Activated naive CD8-positive, alpha-beta T cell treated with anti-CD3 and anti-CD28 coated beads for 36 hours (primary cell): Measurements from ENCODE around the gene HLCS. TPM values are rescaled to one million over a fixed set of nuclear protein-coding genes. Genes with fewer than 3 reads are reported as not detected.
"Not testable (repeated sequence)": the region's sequence is repeated elsewhere in the genome, so short reads cannot be mapped to it uniquely, and the experiment has no call there.

Experiments
- DNase-seq: peaks from one replicate; pipeline ENCODE4 v3.0.0; 2021
- H3K27ac Mint-ChIP-seq: one replicate; pipeline ENCODE4 v1.8.0; 2022; ENCODE audit warnings: mild to moderate bottlenecking, moderate library complexity, mixed read lengths
- H3K27me3 Mint-ChIP-seq: one replicate; pipeline ENCODE4 v1.8.0; 2022; ENCODE audit warnings: mild to moderate bottlenecking, mixed read lengths
- H3K36me3 Mint-ChIP-seq: one replicate; pipeline ENCODE4 v1.8.0; 2021; ENCODE audit warnings: mild to moderate bottlenecking, mixed read lengths
- H3K4me1 Mint-ChIP-seq: one replicate; pipeline ENCODE4 v1.8.0; 2021; ENCODE audit warnings: mixed read lengths
- H3K4me3 Mint-ChIP-seq: one replicate; pipeline ENCODE4 v1.8.0; 2022; ENCODE audit warnings: mild to moderate bottlenecking, moderate library complexity, mixed read lengths
- H3K9me3 Mint-ChIP-seq: one replicate; pipeline ENCODE4 v1.8.0; 2022; ENCODE audit warnings: mixed read lengths
- total RNA-seq, 2 experiments: library from RNA; stranded (reverse); gene quantifications; one replicate each; pipeline ENCODE4 v1.2.3, GENCODE V29; 2021

Gene HLCS
- 10 to 100 TPM; 12.2 to 13.7 TPM for total RNA-seq

GRCh38 chr21:36966066-36966820, at the start of gene HLCS:
HLCS (minus strand) TSS chr21:36966669; CDS start chr21:36966638, 31 bp downstream.
- no peaks in the 10 kb centered on the region for H3K27me3 Mint-ChIP-seq
- H3K9me3 Mint-ChIP-seq: no peaks in the 10 kb centered on the region
- peak within 1 kb of the TSS; percentile 90 for H3K4me3 Mint-ChIP-seq
- peak; percentile 81 for DNase-seq
- peaks cover 18% of the 10 kb centered on the region for H3K4me1 Mint-ChIP-seq
- H3K36me3 Mint-ChIP-seq: peaks cover 12% of the 10 kb centered on the region
- peak within 1 kb of the TSS; percentile 96 for H3K27ac Mint-ChIP-seq

GRCh38 chr21:37009740-37010341, 43.4 kb upstream of the HLCS start:
- peak; percentile 80 for DNase-seq
- Mint-ChIP-seq H3K4me1 (peaks cover 11% of the 10 kb centered on the region), H3K27ac (no peak overlapping the region), H3K27me3 (peaks cover 73% of the 10 kb centered on the region), H3K9me3 (no peaks in the 10 kb centered on the region), H3K36me3 (no peaks in the 10 kb centered on the region), H3K4me3 (peak overlapping the region; percentile 18)

GRCh38 chr21:37008724-37009123, 42.3 kb upstream of the HLCS start:
- no peak for DNase-seq
- peaks cover 11% of the 10 kb centered on the region for H3K4me1 Mint-ChIP-seq
- no peak overlapping the region for H3K27ac Mint-ChIP-seq
- peaks cover 66% of the 10 kb centered on the region for H3K27me3 Mint-ChIP-seq
- no peaks in the 10 kb centered on the region for H3K9me3 Mint-ChIP-seq
- no peak overlapping the region for H3K4me3 Mint-ChIP-seq
- H3K36me3 Mint-ChIP-seq: no peaks in the 10 kb centered on the region

GRCh38 chr21:37006486-37007291, 40.2 kb upstream of the HLCS start, which contains the start of gene RIPPLY3:
RIPPLY3 (plus strand) TSS chr21:37006702; CDS start chr21:37006773, 71 bp downstream.
- H3K27ac Mint-ChIP-seq: no peak within 1 kb of the TSS
- peaks cover 11% of the 10 kb centered on the region for H3K4me1 Mint-ChIP-seq
- H3K4me3 Mint-ChIP-seq: peak within 1 kb of the TSS; percentile 65
- peaks cover 48% of the 10 kb centered on the region for H3K27me3 Mint-ChIP-seq
- H3K9me3 Mint-ChIP-seq: no peaks in the 10 kb centered on the region
- DNase-seq: peak; percentile 28
- no peaks in the 10 kb centered on the region for H3K36me3 Mint-ChIP-seq

- H3K27me3 Mint-ChIP-seq: peaks cover 40% of the 10 kb centered on the region
- no peak overlapping the region for H3K27ac Mint-ChIP-seq
- peak overlapping the region; percentile 2 for H3K4me3 Mint-ChIP-seq
- no peaks in the 10 kb centered on the region for H3K9me3 Mint-ChIP-seq
- H3K36me3 Mint-ChIP-seq: no peaks in the 10 kb centered on the region
- no peak for DNase-seq
- H3K4me1 Mint-ChIP-seq: peaks cover 11% of the 10 kb centered on the region
Observed at GRCh38 chr21:37005548-37006485, 39.3 kb upstream of the HLCS start.

GRCh38 chr21:37003917-37004316, 37.4 kb upstream of the HLCS start:
- H3K36me3 Mint-ChIP-seq, DNase-seq, H3K27ac Mint-ChIP-seq, H3K9me3 Mint-ChIP-seq, H3K4me1 Mint-ChIP-seq, H3K4me3 Mint-ChIP-seq: not testable (repeated sequence)
- peaks cover 21% of the 10 kb centered on the region for H3K27me3 Mint-ChIP-seq

GRCh38 chr21:37002851-37003250, 36.4 kb upstream of the HLCS start:
- DNase-seq, H3K9me3 Mint-ChIP-seq, H3K4me1 Mint-ChIP-seq, H3K27ac Mint-ChIP-seq, H3K4me3 Mint-ChIP-seq, H3K36me3 Mint-ChIP-seq, H3K27me3 Mint-ChIP-seq: not testable (repeated sequence)

GRCh38 chr21:37001441-37001840, 35.0 kb upstream of the HLCS start:
- H3K27me3 Mint-ChIP-seq: no peaks in the 10 kb centered on the region
- no peak overlapping the region for H3K27ac Mint-ChIP-seq
- no peaks in the 10 kb centered on the region for H3K4me1 Mint-ChIP-seq
- DNase-seq: no peak
- no peak overlapping the region for H3K4me3 Mint-ChIP-seq
- no peaks in the 10 kb centered on the region for H3K36me3 Mint-ChIP-seq
- no peaks in the 10 kb centered on the region for H3K9me3 Mint-ChIP-seq

GRCh38 chr21:37000381-37000780, 33.9 kb upstream of the HLCS start:
- DNase-seq: no peak
- no peaks in the 10 kb centered on the region for H3K9me3 Mint-ChIP-seq
- no peaks in the 10 kb centered on the region for H3K36me3 Mint-ChIP-seq
- no peak overlapping the region for H3K27ac Mint-ChIP-seq
- no peak overlapping the region for H3K4me3 Mint-ChIP-seq
- no peaks in the 10 kb centered on the region for H3K27me3 Mint-ChIP-seq
- no peaks in the 10 kb centered on the region for H3K4me1 Mint-ChIP-seq

- Mint-ChIP-seq H3K4me1 (no peaks in the 10 kb centered on the region), H3K4me3 (no peak overlapping the region), H3K27me3 (no peaks in the 10 kb centered on the region)
Observed at GRCh38 chr21:36999131-36999898, 32.8 kb upstream of the HLCS start.

GRCh38 chr21:36995285-36995684, 28.8 kb upstream of the HLCS start:
- not testable (repeated sequence) for H3K9me3 Mint-ChIP-seq, H3K27ac Mint-ChIP-seq, H3K4me1 Mint-ChIP-seq, DNase-seq, H3K36me3 Mint-ChIP-seq, H3K4me3 Mint-ChIP-seq, H3K27me3 Mint-ChIP-seq

More at GRCh38 chr21:36999131-36999898, 32.8 kb upstream of the HLCS start:
- Mint-ChIP-seq H3K36me3 (no peaks in the 10 kb centered on the region), H3K9me3 (no peaks in the 10 kb centered on the region), H3K27ac (no peak overlapping the region)
- no peak for DNase-seq

- H3K36me3 Mint-ChIP-seq: no peaks in the 10 kb centered on the region
- H3K4me3 Mint-ChIP-seq: peak overlapping the region; percentile 2
- no peaks in the 10 kb centered on the region for H3K9me3 Mint-ChIP-seq
- H3K27me3 Mint-ChIP-seq: no peaks in the 10 kb centered on the region
- DNase-seq: peak; percentile 39
- no peak overlapping the region for H3K27ac Mint-ChIP-seq
- peaks cover 4% of the 10 kb centered on the region for H3K4me1 Mint-ChIP-seq
Observed at GRCh38 chr21:36994501-36995158, 28.2 kb upstream of the HLCS start.

- Mint-ChIP-seq H3K4me3 (no peak overlapping the region), H3K27ac (no peak overlapping the region), H3K9me3 (no peaks in the 10 kb centered on the region), H3K36me3 (peaks cover 3% of the 10 kb centered on the region), H3K27me3 (no peaks in the 10 kb centered on the region), H3K4me1 (peaks cover 18% of the 10 kb centered on the region)
- DNase-seq: no peak
Observed at GRCh38 chr21:36992671-36993070, 26.2 kb upstream of the HLCS start.
